Breast epithelium (tissue), 4 donors: ENCODE data around the gene MRPL55. TPM values are rescaled to one million over a fixed set of nuclear protein-coding genes. Genes with fewer than 3 reads are reported as not detected.
A peak's percentile ranks its signal among the peaks of the same experiment; 100 is the strongest.

ENCODE experiments used
- DNase-seq, 2 donors: peaks; one replicate each; pipeline ENCODE4 v3.0.0-alpha.2; 2019; ENCODE audit warnings: low spot score in 2 of 2
- H3K27ac ChIP-seq, 2 donors: fragments of 200-600 bp; sonication (generic) in 1 of 2; one replicate each; pipeline ENCODE4 v1.5.1; 2016 to 2019; ENCODE audit warnings: mild to moderate bottlenecking in 1 of 2
- H3K27me3 ChIP-seq, 2 donors: fragments of 200-600 bp; sonication (generic) in 1 of 2; one replicate each; pipeline versions ENCODE4 v1.5.1 to v1.6.0; 2017 to 2019; ENCODE audit warnings: control low read depth in 1 of 2, mild to moderate bottlenecking in 1 of 2
- H3K36me3 ChIP-seq: fragments of 200-600 bp; one replicate; pipeline ENCODE4 v1.5.1; 2019
- H3K4me1 ChIP-seq, 2 donors: fragments of 200-600 bp; sonication (generic); one replicate each; pipeline ENCODE4 v1.5.1; 2016 to 2019; ENCODE audit warnings: control low read depth in 1 of 2
- H3K4me3 ChIP-seq, 3 donors: fragments of 200-600 bp; sonication (generic); 1 replicate in 2 of 3; 2 replicates in 1 of 3; pipeline ENCODE4 v1.5.1; 2016 to 2019; ENCODE audit warnings: mild to moderate bottlenecking in 3 of 3, moderate library complexity in 2 of 3
- H3K9me3 ChIP-seq, 2 donors: fragments of 200-600 bp; sonication (generic) in 1 of 2; one replicate each; pipeline ENCODE4 v1.5.1; 2016 to 2019; ENCODE audit warnings: control low read depth in 1 of 2
- POLR2A ChIP-seq: fragments of 450-650 bp; IDR thresholded peaks from one replicate; pipeline ENCODE4 v1.6.1; 2016; ENCODE audit warnings: antibody characterized with exemption, mild to moderate bottlenecking, moderate library complexity
- POLR2AphosphoS5 ChIP-seq, 3 donors: sonication (generic); formaldehyde crosslinking; IDR thresholded peaks; one replicate each; pipeline ENCODE4 v1.6.1; 2017; ENCODE audit warnings: antibody characterized with exemption in 3 of 3
- intact Hi-C: fragments of 100-400 bp; cut with DNase I; formaldehyde crosslinking; loops from one replicate; pipeline ENCODE4 v1.15.1; 2023; ENCODE audit warnings: low total_unique reads
- total RNA-seq, 3 donors: library from RNA; depleted of rRNA; stranded (reverse); fragments of >200 nt; gene quantifications; one replicate each; pipeline ENCODE4 v1.1.0, GENCODE V29; 2016
- TF ChIP-seq, protein P1 (sequence below), 3 donors: fragments of 450-650 bp; IDR thresholded peaks; one replicate each; pipeline ENCODE4 v1.5.1; 2016 to 2017; ENCODE audit warnings: antibody characterized with exemption in 3 of 3, mild to moderate bottlenecking in 3 of 3, moderate library complexity in 3 of 3

MRPL55 gene
- total RNA-seq, 3 donors from 2014 or later: 76.4 to 108 (median 102) TPM

- no peaks in the 10 kb centered on the region for H3K36me3 ChIP-seq
- H3K4me1 ChIP-seq: peaks cover 18 to 29% of the 10 kb centered on the region in 2 donors
- TF ChIP-seq, protein P1, sequence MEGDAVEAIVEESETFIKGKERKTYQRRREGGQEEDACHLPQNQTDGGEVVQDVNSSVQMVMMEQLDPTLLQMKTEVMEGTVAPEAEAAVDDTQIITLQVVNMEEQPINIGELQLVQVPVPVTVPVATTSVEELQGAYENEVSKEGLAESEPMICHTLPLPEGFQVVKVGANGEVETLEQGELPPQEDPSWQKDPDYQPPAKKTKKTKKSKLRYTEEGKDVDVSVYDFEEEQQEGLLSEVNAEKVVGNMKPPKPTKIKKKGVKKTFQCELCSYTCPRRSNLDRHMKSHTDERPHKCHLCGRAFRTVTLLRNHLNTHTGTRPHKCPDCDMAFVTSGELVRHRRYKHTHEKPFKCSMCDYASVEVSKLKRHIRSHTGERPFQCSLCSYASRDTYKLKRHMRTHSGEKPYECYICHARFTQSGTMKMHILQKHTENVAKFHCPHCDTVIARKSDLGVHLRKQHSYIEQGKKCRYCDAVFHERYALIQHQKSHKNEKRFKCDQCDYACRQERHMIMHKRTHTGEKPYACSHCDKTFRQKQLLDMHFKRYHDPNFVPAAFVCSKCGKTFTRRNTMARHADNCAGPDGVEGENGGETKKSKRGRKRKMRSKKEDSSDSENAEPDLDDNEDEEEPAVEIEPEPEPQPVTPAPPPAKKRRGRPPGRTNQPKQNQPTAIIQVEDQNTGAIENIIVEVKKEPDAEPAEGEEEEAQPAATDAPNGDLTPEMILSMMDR (IDR thresholded peaks at IDR 0.05): no peak
- TF ChIP-seq POLR2AphosphoS5 (IDR thresholded peaks at IDR 0.05) (no peak), POLR2A (no peak)
- H3K27me3 ChIP-seq: no peaks in the 10 kb centered on the region
- H3K4me3 ChIP-seq: peak overlapping the region; percentile 64 to 95 (median 87)
- H3K27ac ChIP-seq: peak overlapping the region; percentile 90 to 98
- no peaks in the 10 kb centered on the region for H3K9me3 ChIP-seq
- intact Hi-C loops: no loop called here
- DNase-seq: no peak
Observed at GRCh38 chr1:228140724-228141225, 31.7 kb upstream of the MRPL55 start.

DNA sequence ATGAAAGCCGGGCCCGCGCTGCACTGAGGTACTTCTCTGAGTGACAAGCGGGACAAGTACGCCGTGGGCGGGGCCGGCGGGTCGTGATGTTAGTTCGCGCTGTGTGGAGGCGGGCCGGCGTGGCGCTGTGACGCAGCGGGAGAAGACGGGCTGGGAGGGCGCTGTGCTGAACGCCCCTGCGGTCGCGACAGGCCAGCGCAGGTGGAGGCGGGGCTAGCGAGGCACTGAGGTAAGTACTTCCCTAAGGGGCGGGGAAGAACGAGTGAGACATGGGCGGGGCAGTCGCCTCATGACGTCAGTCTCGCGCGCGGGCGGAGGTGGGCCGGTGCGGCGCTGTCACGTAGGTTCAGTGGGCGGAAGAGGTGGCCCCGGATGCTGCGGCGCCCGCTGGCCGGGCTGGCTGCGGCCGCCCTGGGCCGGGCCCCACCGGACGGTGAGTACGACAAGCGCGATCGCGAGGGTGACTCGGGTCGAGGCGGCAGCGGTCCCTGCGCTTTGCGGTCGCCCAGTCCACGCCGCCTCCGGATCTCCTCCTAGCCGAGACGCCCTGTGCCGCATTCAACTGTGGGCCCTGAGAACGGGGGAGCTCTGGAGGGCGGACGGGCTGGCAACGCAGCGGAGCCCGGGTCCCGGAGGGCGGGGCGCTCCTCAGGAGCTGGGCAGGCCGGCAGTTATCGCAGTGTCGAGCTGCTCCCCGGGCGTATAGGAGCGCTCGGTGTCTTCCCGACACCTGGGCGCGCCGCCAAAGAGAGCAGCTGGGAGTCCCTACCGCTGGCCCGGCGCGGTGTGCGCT is 31.0 kb upstream of the MRPL55 start, which contains the start of gene GUK1:
Gene GUK1 (plus strand): TSS at position 349 of the 793 bp plus-strand sequence. CDS start 24 bp downstream, at position 373.
- peaks cover 18 to 29% of the 10 kb centered on the region in 2 donors for H3K4me1 ChIP-seq
- no peaks in the 10 kb centered on the region for H3K9me3 ChIP-seq
- intact Hi-C loops: loop anchor here (2.0 kb wide), 1 partner anchor 25 kb away; the partner anchor contains the start of gene IBA57
- peak within 1 kb of the TSS; percentile 64 to 95 (median 87) for H3K4me3 ChIP-seq
- H3K27ac ChIP-seq: peak within 1 kb of the TSS; percentile 90 to 98
- H3K27me3 ChIP-seq: no peaks in the 10 kb centered on the region
- H3K36me3 ChIP-seq: no peaks in the 10 kb centered on the region
- DNase-seq: peak; percentile 100
- TF ChIP-seq, protein P1 (IDR thresholded peaks at IDR 0.05): peak in 2 of 3 donors; percentile 16 to 22
- peak; percentile 73 to 94 (median 83) for TF ChIP-seq POLR2AphosphoS5 (IDR thresholded peaks at IDR 0.05)
- peak; percentile 80 for TF ChIP-seq POLR2A

DNA sequence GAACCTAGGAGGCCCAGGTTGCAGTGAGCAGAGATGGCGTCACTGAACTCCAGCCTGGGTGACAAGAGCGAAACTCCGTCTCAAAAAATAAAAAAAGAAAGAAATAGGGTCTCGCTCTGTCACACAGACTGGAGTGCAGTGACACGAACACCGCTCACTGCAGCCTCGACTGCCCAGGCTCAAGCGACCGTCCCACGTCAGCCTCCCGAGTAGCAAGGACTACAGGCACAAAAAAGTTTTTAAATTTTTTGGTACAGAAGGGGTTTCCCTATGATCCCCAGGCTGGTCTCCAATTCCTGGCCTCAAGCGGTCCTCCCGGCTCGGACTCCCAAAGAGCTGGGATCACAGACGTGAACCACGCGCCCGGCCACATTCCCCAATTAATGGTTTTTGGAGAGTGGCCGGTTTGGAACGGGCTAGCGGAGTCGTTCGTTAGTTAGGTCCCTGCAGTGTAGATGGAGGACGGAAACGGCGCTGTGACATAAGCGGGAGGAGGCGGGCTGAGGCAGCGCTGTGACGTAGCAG is 30.4 kb upstream of the MRPL55 start:
- no peak for DNase-seq
- TF ChIP-seq POLR2A (no peak), POLR2AphosphoS5 (IDR thresholded peaks at IDR 0.05) (no peak)
- TF ChIP-seq, protein P1 (IDR thresholded peaks at IDR 0.05): no peak
- intact Hi-C loops: loop anchor here (2.0 kb wide), 1 partner anchor 25 kb away; the partner anchor contains the start of gene IBA57

DNA sequence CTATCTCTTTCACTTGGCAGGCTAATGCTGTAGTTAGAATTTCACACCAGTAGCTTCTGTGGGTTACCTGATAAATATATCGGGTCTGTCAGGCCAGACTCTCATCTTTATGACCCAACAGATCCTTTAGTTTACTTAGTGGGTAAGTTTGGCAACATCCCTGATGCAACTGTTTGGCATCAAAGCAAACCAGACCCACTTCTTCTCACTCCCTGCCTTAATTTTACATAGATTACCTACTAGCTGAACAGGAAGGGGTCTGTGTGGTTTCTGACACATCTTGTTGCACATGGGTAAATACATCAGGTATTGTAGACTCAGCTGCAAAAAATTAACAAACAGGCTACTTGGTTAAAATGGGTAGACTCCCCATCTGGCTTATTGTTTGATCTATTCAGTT is 27.8 kb upstream of the MRPL55 start:
- no peaks in the 10 kb centered on the region for H3K9me3 ChIP-seq
- no peak for DNase-seq
- no peaks in the 10 kb centered on the region for H3K36me3 ChIP-seq
- H3K4me3 ChIP-seq: no peak overlapping the region
- no peaks in the 10 kb centered on the region for H3K27me3 ChIP-seq
- intact Hi-C loops: no loop called here
- no peak overlapping the region for H3K27ac ChIP-seq
- TF ChIP-seq POLR2AphosphoS5 (IDR thresholded peaks at IDR 0.05) (no peak), POLR2A (no peak)
- TF ChIP-seq, protein P1 (IDR thresholded peaks at IDR 0.05): no peak
- H3K4me1 ChIP-seq: peaks cover 0 to 6% of the 10 kb centered on the region in 2 donors

More for the DNA sequence above, 30.4 kb upstream of the MRPL55 start:
- Histone ChIP-seq H3K4me1 (peaks cover 18 to 29% of the 10 kb centered on the region in 2 donors), H3K36me3 (no peaks in the 10 kb centered on the region), H3K4me3 (peak overlapping the region; percentile 64 to 95 (median 87)), H3K27ac (peak overlapping the region; percentile 90 to 98), H3K9me3 (no peaks in the 10 kb centered on the region), H3K27me3 (no peaks in the 10 kb centered on the region)
